Measurements from ENCODE around the gene MSI2.

- TF ChIP-seq CTCF (IDR thresholded peaks at IDR 0.05) (no peak), POLR2AphosphoS5 (IDR thresholded peaks at IDR 0.05) (no peak), POLR2A (IDR thresholded peaks at IDR 0.05) (no peak)
Observed at GRCh38 chr17:57569853-57570252, 313.5 kb downstream of the MSI2 start.
